Fibroblast of lung (primary cell): Measurements from ENCODE around the gene SIDT2. TPM values are rescaled to one million over a fixed set of nuclear protein-coding genes. Genes with fewer than 3 reads are reported as not detected.

Experiments
- DNase-seq, 2 donors: peaks; one replicate each; pipeline versions ENCODE4 v3.0.0 to v3.0.0-alpha.2; 2010; ENCODE audit warnings: low read depth in 2 of 2
- H2AFZ ChIP-seq: 2 replicates; pipeline ENCODE4 v1.5.1; 2012; ENCODE audit warnings: low read length, control low read depth, inconsistent platforms
- H3K27ac ChIP-seq: 2 replicates; pipeline ENCODE4 v1.5.1; 2011; ENCODE audit warnings: low read length, control low read depth; ENCODE audit not compliant: insufficient read depth
- H3K27me3 ChIP-seq: 2 replicates; pipeline ENCODE4 v1.5.1; 2011; ENCODE audit warnings: mild to moderate bottlenecking, low read length; ENCODE audit not compliant: control insufficient read depth, insufficient read depth
- H3K36me3 ChIP-seq: 2 replicates; pipeline ENCODE4 v1.5.1; 2011; ENCODE audit warnings: low read length; ENCODE audit not compliant: control insufficient read depth, insufficient read depth
- H3K4me1 ChIP-seq: 2 replicates; pipeline ENCODE4 v1.5.1; 2011; ENCODE audit warnings: low read length; ENCODE audit not compliant: control insufficient read depth, insufficient read depth; ENCODE audit errors: extremely low read depth
- H3K4me2 ChIP-seq: 2 replicates; pipeline ENCODE4 v1.5.1; 2011; ENCODE audit warnings: low read length, control low read depth; ENCODE audit not compliant: insufficient read depth; ENCODE audit errors: extremely low read depth
- H3K4me3 ChIP-seq, 4 experiments: fragments of 200-600 bp in 1 of 4; sonication (generic) in 1 of 4; replicated peaks in 1 of 4; 2 replicates each; pipeline ENCODE4 v1.5.1; 2011 to 2016; ENCODE audit warnings: low read length in 4 of 4, low read depth in 3 of 4, mild to moderate bottlenecking in 3 of 4, control low read depth in 2 of 4, inconsistent platforms in 1 of 4, mixed read lengths in 1 of 4; ENCODE audit not compliant: insufficient read depth in 1 of 4; ENCODE audit errors: control extremely low read depth in 1 of 4
- H3K79me2 ChIP-seq: 2 replicates; pipeline ENCODE4 v1.5.1; 2012; ENCODE audit warnings: mild to moderate bottlenecking, low read length, inconsistent platforms; ENCODE audit not compliant: control insufficient read depth, insufficient read depth
- H3K9ac ChIP-seq: 2 replicates; pipeline ENCODE4 v1.5.1; 2011; ENCODE audit warnings: mild to moderate bottlenecking, low read length, control low read depth; ENCODE audit not compliant: insufficient read depth
- H3K9me3 ChIP-seq: 2 replicates; pipeline ENCODE4 v1.5.1; 2012; ENCODE audit warnings: low read depth, low read length; ENCODE audit not compliant: control insufficient read depth, insufficient read depth
- H4K20me1 ChIP-seq: 2 replicates; pipeline ENCODE4 v1.5.1; 2011; ENCODE audit warnings: low read length; ENCODE audit not compliant: control insufficient read depth, insufficient read depth; ENCODE audit errors: extremely low read depth
- EZH2 ChIP-seq: IDR thresholded peaks from 2 replicates; pipeline ENCODE4 v1.5.1; 2012; ENCODE audit warnings: low read length, control low read depth, mild to moderate bottlenecking; ENCODE audit errors: missing control alignments
- polyA plus RNA-seq, 2 donors: library from polyadenylated mRNA; depleted of rRNA in 1 of 2; stranded (reverse) in 1 of 2; unstranded in 1 of 2; fragments of >200 nt; gene quantifications; 2 replicates each; pipeline ENCODE4 v1.2.1, GENCODE V29; 2011 to 2012; ENCODE audit warnings: missing spikeins in 1 of 2
- total RNA-seq: library from RNA; depleted of rRNA; stranded (reverse); fragments of >200 nt; gene quantifications from 2 replicates; pipeline ENCODE4 v1.2.1, GENCODE V29; 2014
- TF ChIP-seq, protein P1 (sequence below), 2 donors: IDR thresholded peaks in 1 of 2; conservative IDR thresholded peaks in 1 of 2; 1 replicate in 1 of 2; 2 replicates in 1 of 2; pipeline ENCODE4 v1.5.1; 2011 to 2012; ENCODE audit warnings: low read length in 2 of 2, control low read depth in 1 of 2, inconsistent platforms in 1 of 2, low read depth in 1 of 2, mild to moderate bottlenecking in 1 of 2

The SIDT2 gene
- total and polyA plus RNA-seq, 2 donors (not counting 1 experiment from before 2014, with no cell fraction given), result 23.5 to 27.2 TPM

DNA sequence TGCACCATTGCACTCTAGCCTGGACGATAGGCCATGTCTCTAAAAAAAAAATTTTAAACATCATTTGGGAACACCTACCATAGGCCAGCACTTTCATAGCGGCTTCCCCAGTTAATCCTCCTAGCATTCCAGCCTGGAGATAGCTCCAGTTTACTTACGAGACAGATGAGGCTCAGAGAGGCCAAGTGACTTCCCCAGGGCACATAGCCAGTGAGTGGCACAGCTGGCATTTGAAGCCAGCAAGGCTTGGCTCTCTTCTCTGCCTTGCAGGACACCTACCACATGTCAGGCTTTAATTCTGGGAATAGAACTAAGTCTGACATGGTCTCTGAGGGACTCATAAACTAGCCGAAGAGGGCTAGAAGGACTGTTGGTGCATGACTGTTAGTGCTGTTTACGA is 15.7 kb downstream of the SIDT2 start:
- H2AFZ ChIP-seq, result no peak overlapping the region
- no peak overlapping the region for H3K27ac ChIP-seq
- H3K27me3 ChIP-seq, result no peaks in the 10 kb centered on the region
- DNase-seq, result no peak
- H3K4me1 ChIP-seq, result peaks cover 6% of the 10 kb centered on the region
- TF ChIP-seq, protein P1, sequence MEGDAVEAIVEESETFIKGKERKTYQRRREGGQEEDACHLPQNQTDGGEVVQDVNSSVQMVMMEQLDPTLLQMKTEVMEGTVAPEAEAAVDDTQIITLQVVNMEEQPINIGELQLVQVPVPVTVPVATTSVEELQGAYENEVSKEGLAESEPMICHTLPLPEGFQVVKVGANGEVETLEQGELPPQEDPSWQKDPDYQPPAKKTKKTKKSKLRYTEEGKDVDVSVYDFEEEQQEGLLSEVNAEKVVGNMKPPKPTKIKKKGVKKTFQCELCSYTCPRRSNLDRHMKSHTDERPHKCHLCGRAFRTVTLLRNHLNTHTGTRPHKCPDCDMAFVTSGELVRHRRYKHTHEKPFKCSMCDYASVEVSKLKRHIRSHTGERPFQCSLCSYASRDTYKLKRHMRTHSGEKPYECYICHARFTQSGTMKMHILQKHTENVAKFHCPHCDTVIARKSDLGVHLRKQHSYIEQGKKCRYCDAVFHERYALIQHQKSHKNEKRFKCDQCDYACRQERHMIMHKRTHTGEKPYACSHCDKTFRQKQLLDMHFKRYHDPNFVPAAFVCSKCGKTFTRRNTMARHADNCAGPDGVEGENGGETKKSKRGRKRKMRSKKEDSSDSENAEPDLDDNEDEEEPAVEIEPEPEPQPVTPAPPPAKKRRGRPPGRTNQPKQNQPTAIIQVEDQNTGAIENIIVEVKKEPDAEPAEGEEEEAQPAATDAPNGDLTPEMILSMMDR (conservative IDR thresholded peaks at IDR 0.05 in 1 of 2, IDR thresholded peaks at IDR 0.05 in 1 of 2; ENCODE audit: low read depth in 1 of 2, low read length in 2 of 2), result no peak
- no peak for TF ChIP-seq EZH2
- H4K20me1 ChIP-seq, result no peaks in the 10 kb centered on the region
- H3K79me2 ChIP-seq, result peaks cover 1% of the 10 kb centered on the region
- H3K4me2 ChIP-seq, result no peak overlapping the region
- H3K9me3 ChIP-seq, result no peaks in the 10 kb centered on the region
- H3K4me3 ChIP-seq, result no peak overlapping the region
- no peak overlapping the region for H3K9ac ChIP-seq
- peaks cover 19% of the 10 kb centered on the region for H3K36me3 ChIP-seq

DNA sequence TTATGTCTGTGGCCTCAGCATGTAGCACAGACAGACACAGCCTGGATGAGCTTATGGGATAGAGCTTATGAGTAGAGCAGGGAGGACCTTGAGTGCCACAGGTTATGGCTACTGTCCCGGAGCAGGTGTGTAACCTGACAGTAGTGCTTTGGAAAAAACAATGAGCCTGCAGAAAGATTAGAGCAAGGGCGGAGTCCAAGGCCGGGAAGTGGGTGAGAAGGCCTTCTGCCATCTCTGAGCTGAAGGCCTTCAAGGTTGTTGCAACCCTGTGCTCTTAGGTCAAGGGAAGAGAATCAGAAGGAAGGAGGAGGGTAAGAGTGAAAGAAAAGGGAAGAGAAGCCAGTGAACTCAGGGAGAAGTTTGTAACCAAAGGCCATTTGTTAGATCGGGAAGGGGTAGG is 16.7 kb downstream of the SIDT2 start:
- H3K9me3 ChIP-seq, result no peaks in the 10 kb centered on the region
- no peak overlapping the region for H2AFZ ChIP-seq
- H4K20me1 ChIP-seq, result no peaks in the 10 kb centered on the region
- no peak overlapping the region for H3K4me2 ChIP-seq
- peaks cover 12% of the 10 kb centered on the region for H3K36me3 ChIP-seq
- no peak overlapping the region for H3K9ac ChIP-seq
- peaks cover 11% of the 10 kb centered on the region for H3K79me2 ChIP-seq
- TF ChIP-seq EZH2, result no peak
- TF ChIP-seq, protein P1 (conservative IDR thresholded peaks at IDR 0.05 in 1 of 2, IDR thresholded peaks at IDR 0.05 in 1 of 2; ENCODE audit: low read depth in 1 of 2, low read length in 2 of 2), result no peak
- no peak overlapping the region for H3K4me3 ChIP-seq
- peaks cover 6% of the 10 kb centered on the region for H3K4me1 ChIP-seq
- H3K27ac ChIP-seq, result no peak overlapping the region
- no peak for DNase-seq
- no peaks in the 10 kb centered on the region for H3K27me3 ChIP-seq

DNA sequence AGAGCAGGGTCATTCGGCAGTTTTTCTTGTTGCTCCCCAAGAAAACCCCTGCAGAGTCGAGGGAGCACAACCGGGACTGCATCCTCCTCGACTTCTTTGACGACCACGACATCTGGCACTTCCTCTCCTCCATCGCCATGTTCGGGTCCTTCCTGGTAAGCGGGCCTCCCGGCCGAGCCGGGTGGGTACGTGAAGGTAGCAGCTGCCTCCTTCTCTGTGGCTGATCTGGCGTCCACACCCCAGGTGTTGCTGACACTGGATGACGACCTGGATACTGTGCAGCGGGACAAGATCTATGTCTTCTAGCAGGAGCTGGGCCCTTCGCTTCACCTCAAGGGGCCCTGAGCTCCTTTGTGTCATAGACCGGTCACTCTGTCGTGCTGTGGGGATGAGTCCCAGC is 17.2 kb downstream of the SIDT2 start:
- Histone ChIP-seq H3K27ac (no peak overlapping the region), H4K20me1 (no peaks in the 10 kb centered on the region), H2AFZ (no peak overlapping the region), H3K9ac (no peak overlapping the region), H3K79me2 (peaks cover 16% of the 10 kb centered on the region), H3K9me3 (no peaks in the 10 kb centered on the region), H3K4me3 (no peak overlapping the region), H3K36me3 (peaks cover 8% of the 10 kb centered on the region), H3K4me2 (no peak overlapping the region), H3K4me1 (peaks cover 7% of the 10 kb centered on the region), H3K27me3 (no peaks in the 10 kb centered on the region)
- TF ChIP-seq, protein P1 (conservative IDR thresholded peaks at IDR 0.05 in 1 of 2, IDR thresholded peaks at IDR 0.05 in 1 of 2; ENCODE audit: low read depth in 1 of 2, low read length in 2 of 2), result no peak
- no peak for TF ChIP-seq EZH2
- no peak for DNase-seq
